Thymus (tissue), 11 donors: ENCODE measurements around the gene RABGGTB. TPM values are rescaled to one million over a fixed set of nuclear protein-coding genes. Genes with fewer than 3 reads are reported as not detected.
"Not testable (repeated sequence)": the region's sequence is repeated elsewhere in the genome, so short reads cannot be mapped to it uniquely, and the experiment has no call there.

Source experiments
- DNase-seq, 9 donors: peaks; one replicate each; pipeline ENCODE4 v3.0.0-alpha.2; 2013; ENCODE audit warnings: low spot score in 9 of 9, low read depth in 6 of 9, missing footprints in 1 of 9
- H3K27ac ChIP-seq, 2 donors: one replicate each; pipeline ENCODE4 v1.5.1; 2013; ENCODE audit warnings: control low read depth in 1 of 2, low read depth in 1 of 2, low read length in 1 of 2, mild to moderate bottlenecking in 1 of 2, moderate library complexity in 1 of 2
- H3K27me3 ChIP-seq, 2 donors: one replicate each; pipeline ENCODE4 v1.5.1; 2013; ENCODE audit warnings: low read length in 1 of 2; ENCODE audit not compliant: control insufficient read depth in 2 of 2, insufficient read depth in 1 of 2
- H3K36me3 ChIP-seq, 2 donors: one replicate each; pipeline ENCODE4 v1.5.1; 2013; ENCODE audit warnings: low read length in 1 of 2, mild to moderate bottlenecking in 1 of 2, moderate library complexity in 1 of 2; ENCODE audit not compliant: control insufficient read depth in 2 of 2, insufficient read depth in 2 of 2
- H3K4me1 ChIP-seq, 2 donors: one replicate each; pipeline ENCODE4 v1.5.1; 2013; ENCODE audit warnings: low read length in 2 of 2; ENCODE audit not compliant: control insufficient read depth in 2 of 2, insufficient read depth in 2 of 2
- H3K4me3 ChIP-seq, 2 donors: one replicate each; pipeline ENCODE4 v1.5.1; 2013; ENCODE audit warnings: low read length in 2 of 2, control low read depth in 1 of 2, mild to moderate bottlenecking in 1 of 2
- H3K9me3 ChIP-seq, 2 donors: one replicate each; pipeline ENCODE4 v1.5.1; 2013; ENCODE audit warnings: low read length in 1 of 2, mild to moderate bottlenecking in 1 of 2; ENCODE audit not compliant: control insufficient read depth in 2 of 2, insufficient read depth in 1 of 2
- WGBS: extraction: QIAGEN DNeasy Blood & Tissue Kit; methylation state at CpG from one replicate; pipeline ENCODE4 v1.1.7; 2013; 5-methylcytosine and 5-hydroxymethylcytosine counted together
- polyA plus RNA-seq: library from polyadenylated mRNA; stranded (reverse); fragments of 200-250 nt; gene quantifications from one replicate; pipeline ENCODE4 v1.2.3, GENCODE V29; 2013
- total RNA-seq: library from RNA; stranded (reverse); fragments of 120-200 nt; gene quantifications from one replicate; pipeline ENCODE4 v1.2.4, GENCODE V29; 2013
- donor health status: healthy.

RABGGTB gene
- total and polyA plus RNA-seq, 2 donors, result 83.4 to 85.9 TPM

DNA sequence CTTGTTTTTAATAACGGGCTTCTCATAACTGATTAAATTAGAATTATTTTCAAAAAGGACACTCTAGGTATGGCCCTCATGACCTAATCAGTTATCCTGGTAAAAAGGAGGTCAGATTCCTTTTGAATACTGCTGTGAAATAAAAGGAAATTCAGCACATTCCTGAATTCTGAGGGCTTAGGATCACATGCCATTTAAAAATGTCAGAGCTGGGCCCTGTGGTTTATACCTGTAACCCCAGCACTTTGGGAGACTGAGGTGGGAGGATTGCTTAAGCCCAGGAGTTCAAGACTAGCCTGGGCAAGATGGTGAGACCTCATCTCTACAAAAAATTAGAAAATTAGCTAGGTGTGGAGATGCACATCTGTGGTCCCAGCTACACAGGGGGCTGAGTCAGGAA lies 18.0 kb upstream of the RABGGTB start:
- no peak for DNase-seq
- WGBS, result 98% methylated on average over 1 of the region's 1 CpG
- Histone ChIP-seq H3K9me3 (no peaks in the 10 kb centered on the region), H3K27me3 (no peaks in the 10 kb centered on the region), H3K27ac (no peak overlapping the region), H3K4me3 (no peak overlapping the region), H3K36me3 (no peaks in the 10 kb centered on the region), H3K4me1 (no peaks in the 10 kb centered on the region)

DNA sequence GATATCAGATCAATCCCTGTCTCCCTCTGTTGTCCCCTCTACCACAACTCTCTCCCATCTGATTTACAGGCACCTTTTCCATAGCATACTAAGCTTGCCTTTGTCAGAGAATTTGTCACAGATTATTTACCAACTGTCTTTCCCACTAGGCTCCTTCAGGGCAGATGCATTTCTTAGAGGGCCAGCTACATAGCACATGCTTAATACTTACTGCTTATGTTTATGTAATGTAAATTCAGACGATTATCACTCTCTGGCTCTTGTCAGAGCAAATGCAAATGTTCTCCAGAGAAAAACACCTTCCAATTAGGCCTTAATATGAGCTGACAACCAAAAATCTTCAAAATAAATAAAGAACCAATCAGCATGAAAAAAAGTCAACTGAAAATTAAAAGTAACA lies 15.3 kb upstream of the RABGGTB start:
- H3K4me3 ChIP-seq, result no peak overlapping the region
- DNase-seq, result no peak
- H3K27me3 ChIP-seq, result no peaks in the 10 kb centered on the region
- no peaks in the 10 kb centered on the region for H3K36me3 ChIP-seq
- no peaks in the 10 kb centered on the region for H3K4me1 ChIP-seq
- 96% methylated on average over 1 of the region's 1 CpG for WGBS
- H3K27ac ChIP-seq, result no peak overlapping the region
- H3K9me3 ChIP-seq, result no peaks in the 10 kb centered on the region

DNA sequence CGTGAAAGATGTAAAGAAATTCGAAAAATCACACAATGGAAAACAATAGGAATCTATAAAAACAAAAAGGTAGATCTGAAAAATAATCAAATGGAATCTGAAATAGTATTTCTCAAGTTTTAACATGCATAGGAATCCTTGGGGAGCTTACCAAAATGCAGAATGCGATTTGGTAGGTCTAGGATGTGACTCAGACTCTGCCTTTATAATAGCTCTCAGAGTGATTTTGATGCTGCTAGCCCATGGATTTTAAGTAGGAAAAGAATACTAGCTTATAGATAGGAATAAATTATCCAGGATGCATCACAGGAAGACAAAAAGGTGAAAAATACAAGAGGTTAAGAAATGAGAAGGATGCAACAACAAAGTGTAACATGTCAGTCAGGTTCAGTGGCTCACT lies 14.1 kb upstream of the RABGGTB start:
- Histone ChIP-seq H3K36me3 (no peaks in the 10 kb centered on the region), H3K4me3 (no peak overlapping the region), H3K4me1 (no peaks in the 10 kb centered on the region), H3K27me3 (no peaks in the 10 kb centered on the region), H3K27ac (no peak overlapping the region), H3K9me3 (no peaks in the 10 kb centered on the region)
- WGBS, result 94% methylated on average over 3 of the region's 3 CpGs
- DNase-seq, result no peak

DNA sequence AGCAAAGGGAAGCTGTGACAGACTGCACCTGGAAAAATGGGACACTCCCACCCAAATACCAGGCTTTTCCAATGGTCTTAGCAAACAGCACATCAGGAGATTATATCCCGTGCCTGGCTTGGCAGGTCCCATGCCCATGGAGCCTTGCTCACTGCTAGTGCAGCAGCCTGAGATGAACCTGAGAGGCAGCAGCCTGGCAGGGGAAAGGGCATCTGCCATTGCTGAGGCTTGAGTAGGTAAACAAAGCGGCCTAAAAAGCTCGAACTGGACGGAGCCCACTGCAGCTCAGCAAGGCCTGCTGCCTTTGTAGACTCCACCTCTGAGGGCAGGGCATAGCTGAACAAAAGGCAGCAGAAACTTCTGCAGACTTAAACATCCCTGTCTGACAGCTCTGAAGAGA lies 8.2 kb upstream of the RABGGTB start:
- H3K9me3 ChIP-seq, H3K27ac ChIP-seq, H3K36me3 ChIP-seq, DNase-seq, H3K4me1 ChIP-seq, H3K27me3 ChIP-seq, H3K4me3 ChIP-seq: not testable (repeated sequence)
- 87% methylated on average over 4 of the region's 4 CpGs for WGBS

DNA sequence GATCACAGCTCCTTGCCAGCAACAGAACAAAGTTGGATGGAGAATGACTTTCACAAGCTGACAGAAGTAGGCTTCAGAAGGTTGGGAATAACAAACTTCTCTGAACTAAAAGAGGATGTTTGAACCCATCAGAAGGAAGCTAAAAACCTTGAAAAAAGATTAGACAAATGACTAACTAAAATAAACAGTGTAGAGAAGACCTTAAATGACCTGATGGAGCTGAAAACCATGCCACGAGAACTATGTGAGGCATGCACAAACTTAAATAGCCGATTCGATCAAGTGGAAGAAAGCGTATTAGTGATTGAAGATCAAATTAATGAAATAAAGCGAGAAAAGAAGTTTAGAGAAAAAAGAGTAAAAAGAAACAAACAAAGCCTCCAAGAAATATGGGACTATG lies 7.4 kb upstream of the RABGGTB start:
- not testable (repeated sequence) for H3K27ac ChIP-seq, H3K27me3 ChIP-seq, H3K36me3 ChIP-seq, H3K4me3 ChIP-seq, H3K4me1 ChIP-seq, H3K9me3 ChIP-seq, DNase-seq
- WGBS, result 97% methylated on average over 5 of the region's 5 CpGs

DNA sequence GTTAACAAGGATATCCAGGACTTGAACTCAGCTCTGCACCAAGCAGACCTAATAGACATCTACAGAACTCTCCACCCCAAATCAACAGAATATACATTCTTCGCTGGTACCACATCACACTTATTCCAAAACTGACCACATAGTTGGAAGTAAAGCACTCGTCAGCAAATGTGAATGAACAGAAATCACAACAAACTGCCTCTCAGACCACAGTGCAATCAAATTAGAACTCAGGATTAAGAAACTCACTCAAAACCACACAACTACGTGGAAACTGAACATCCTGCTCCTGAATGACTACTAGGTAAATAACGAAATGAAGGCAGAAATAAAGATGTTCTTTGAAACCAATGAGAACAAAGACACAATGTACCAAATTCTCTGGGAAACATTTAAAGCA lies 5.9 kb upstream of the RABGGTB start:
- H3K27ac ChIP-seq, H3K4me1 ChIP-seq, H3K36me3 ChIP-seq, H3K4me3 ChIP-seq, DNase-seq, H3K9me3 ChIP-seq, H3K27me3 ChIP-seq: not testable (repeated sequence)
- 94% methylated on average over 4 of the region's 4 CpGs for WGBS

DNA sequence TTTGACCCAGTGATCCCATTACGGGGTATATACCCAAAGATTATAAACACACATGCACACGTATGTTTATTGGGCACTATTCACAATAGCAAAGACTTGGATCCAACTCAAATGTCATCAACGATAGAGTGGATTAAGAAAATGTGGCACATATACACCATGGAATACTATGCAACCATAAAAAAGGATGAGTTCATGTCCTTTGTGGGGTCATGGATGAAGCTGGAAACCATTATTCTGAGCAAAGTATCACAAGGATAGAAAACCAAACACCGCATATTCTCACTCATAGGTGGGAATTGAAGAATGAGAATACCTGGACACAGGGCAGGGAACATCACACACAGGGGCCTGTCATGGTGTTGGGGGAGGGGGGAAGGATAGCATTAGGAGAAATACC lies 2.1 kb upstream of the RABGGTB start:
- not testable (repeated sequence) for H3K27ac ChIP-seq

DNA sequence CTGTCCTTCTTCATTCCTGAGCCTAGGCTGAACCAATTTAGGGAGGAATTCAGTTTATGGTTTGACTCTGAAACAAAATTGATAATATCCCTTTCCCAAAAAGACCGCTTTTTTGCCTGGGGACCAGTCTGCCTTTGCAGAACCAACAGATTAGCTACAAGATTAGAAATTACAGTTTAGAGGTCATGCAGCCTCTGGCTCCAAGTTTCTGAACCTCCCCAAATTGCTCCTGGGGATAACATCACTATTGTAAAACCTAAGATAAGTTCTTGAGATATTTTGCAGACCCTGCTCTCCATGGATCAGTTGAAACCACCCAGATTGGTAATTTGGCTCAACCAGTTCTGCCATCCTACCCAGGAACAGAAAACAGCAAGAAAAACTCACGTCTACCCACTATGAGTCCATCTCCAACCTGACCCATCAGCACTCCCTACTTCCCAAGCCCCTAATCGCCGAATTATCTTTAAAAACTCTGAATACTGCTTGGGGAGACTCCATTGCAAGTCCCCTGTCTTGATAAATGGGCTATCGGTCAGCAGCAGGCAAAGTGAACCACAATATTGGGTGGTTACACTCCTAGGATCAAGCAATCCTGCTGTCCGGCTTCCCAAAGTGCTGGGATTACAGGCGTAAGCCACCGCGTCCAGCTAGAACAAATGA lies 605 bp upstream of the RABGGTB start:
- H3K4me3 ChIP-seq, result peak overlapping the region; percentile 76 to 96
- H3K4me1 ChIP-seq, result peaks cover 11 to 19% of the 10 kb centered on the region in 2 donors
- peak in 2 of 9 donors; percentile 10 to 14 for DNase-seq
- no peaks in the 10 kb centered on the region for H3K27me3 ChIP-seq
- H3K9me3 ChIP-seq, result no peaks in the 10 kb centered on the region
- peak overlapping the region; percentile 91 for H3K27ac ChIP-seq
- H3K36me3 ChIP-seq, result peaks cover 4 to 17% of the 10 kb centered on the region in 2 donors
- WGBS, result 16% methylated on average over 9 of the region's 9 CpGs

More for the DNA sequence above, 2.1 kb upstream of the RABGGTB start:
- DNase-seq, H3K27me3 ChIP-seq, H3K9me3 ChIP-seq, H3K36me3 ChIP-seq, H3K4me3 ChIP-seq: not testable (repeated sequence)
- peaks cover 10 to 17% of the 10 kb centered on the region in 2 donors for H3K4me1 ChIP-seq
- 86% methylated on average over 4 of the region's 4 CpGs for WGBS

DNA sequence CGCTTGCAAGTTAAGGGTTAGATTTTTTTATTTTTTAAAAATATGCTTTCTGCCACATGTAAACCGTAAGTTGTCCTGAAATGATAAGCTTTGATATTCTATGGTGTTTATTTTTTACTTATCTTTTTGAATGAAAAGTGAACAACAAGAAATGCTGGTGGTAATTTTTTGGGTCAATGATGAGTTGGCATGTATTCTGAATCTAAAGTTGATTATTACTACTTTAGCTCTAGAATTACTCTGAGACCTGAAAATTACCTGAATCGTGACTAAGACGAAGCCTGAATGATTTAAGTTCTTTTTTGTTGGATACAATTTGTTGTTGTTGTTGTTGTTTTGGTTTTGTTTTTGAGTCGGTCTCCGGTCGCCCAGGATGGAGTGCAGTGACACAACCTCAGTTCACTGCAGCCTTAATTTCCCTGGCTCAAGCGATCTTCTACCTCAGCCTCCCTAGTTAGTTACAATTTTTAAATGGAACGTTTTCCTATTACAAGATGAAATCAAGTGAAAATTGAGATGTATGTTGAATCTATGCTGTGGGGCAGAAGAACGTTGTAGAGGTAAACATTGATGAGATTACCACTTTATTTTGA lies 941 bp downstream of the RABGGTB start:
- Histone ChIP-seq H3K27ac (peak overlapping the region in 1 of 2 donors; percentile 91), H3K4me3 (peak overlapping the region; percentile 76 to 96), H3K36me3 (peaks cover 6 to 31% of the 10 kb centered on the region in 2 donors), H3K27me3 (no peaks in the 10 kb centered on the region), H3K9me3 (no peaks in the 10 kb centered on the region), H3K4me1 (peaks cover 11 to 23% of the 10 kb centered on the region in 2 donors)
- peak in 3 of 9 donors; percentile 15 to 26 (median 26) for DNase-seq
- 5% methylated on average over 10 of the region's 10 CpGs for WGBS
